RCC 7860 (cell line): Measurements from ENCODE around the gene DRG2.

Experiments used
- DNase-seq: peaks from one replicate; pipeline ENCODE4 v3.0.0-alpha.2; 2015; ENCODE audit warnings: low spot score
- FAIRE-seq: peaks from 2 replicates; lab custom pipeline; 2012; peaks lifted over from hg19 to GRCh38; lab: Jason Lieb, UNC

The DRG2 gene, protein sequence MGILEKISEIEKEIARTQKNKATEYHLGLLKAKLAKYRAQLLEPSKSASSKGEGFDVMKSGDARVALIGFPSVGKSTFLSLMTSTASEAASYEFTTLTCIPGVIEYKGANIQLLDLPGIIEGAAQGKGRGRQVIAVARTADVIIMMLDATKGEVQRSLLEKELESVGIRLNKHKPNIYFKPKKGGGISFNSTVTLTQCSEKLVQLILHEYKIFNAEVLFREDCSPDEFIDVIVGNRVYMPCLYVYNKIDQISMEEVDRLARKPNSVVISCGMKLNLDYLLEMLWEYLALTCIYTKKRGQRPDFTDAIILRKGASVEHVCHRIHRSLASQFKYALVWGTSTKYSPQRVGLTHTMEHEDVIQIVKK

DNA sequence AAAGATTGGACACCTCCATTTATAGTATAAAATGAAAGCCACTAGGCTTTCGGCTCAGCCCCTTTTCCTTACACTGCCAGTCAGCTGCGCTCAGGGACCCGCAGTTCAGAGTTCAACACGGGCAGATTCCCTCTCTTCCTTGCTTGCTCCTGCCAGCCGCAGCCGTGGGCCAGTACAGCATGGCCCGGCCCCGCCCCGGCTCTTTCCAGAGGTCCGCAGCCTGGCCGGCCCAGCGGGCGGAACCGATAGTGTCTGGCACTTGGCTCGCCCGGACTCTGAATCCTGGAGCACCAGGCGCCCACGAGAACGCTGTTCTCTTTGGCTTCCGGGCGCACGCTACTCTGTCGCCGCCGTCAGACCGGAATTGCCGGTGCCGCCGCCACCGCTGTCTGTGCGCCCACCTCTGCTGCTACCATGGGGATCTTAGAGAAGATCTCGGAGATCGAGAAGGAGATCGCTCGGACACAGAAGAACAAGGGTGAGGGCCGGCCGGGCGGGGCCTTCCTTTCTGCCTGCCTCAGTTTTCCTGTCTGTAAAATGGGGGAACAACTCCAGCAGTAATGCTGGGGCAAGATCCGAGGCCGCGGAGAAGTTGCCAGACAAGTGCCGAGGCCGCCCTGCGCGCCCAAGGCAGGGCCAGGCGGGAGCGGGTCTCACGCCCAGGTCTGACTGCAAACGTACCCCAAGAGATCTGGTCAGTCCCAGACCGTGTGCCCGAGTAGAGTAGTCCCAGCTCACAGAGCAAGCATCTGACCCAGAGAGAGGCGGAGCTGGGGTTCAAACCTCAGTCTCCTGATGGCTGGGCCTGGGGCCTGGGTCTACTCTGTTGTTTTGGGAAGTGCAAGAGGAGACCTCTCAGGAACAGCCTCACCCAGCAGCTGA, at the start of gene DRG2:
DRG2 (plus strand) TSS at position 339 of the 882 bp plus-strand sequence; CDS start at position 415, 76 bp downstream.
- FAIRE-seq: no peak
- DNase-seq: peak; percentile 77

DNA sequence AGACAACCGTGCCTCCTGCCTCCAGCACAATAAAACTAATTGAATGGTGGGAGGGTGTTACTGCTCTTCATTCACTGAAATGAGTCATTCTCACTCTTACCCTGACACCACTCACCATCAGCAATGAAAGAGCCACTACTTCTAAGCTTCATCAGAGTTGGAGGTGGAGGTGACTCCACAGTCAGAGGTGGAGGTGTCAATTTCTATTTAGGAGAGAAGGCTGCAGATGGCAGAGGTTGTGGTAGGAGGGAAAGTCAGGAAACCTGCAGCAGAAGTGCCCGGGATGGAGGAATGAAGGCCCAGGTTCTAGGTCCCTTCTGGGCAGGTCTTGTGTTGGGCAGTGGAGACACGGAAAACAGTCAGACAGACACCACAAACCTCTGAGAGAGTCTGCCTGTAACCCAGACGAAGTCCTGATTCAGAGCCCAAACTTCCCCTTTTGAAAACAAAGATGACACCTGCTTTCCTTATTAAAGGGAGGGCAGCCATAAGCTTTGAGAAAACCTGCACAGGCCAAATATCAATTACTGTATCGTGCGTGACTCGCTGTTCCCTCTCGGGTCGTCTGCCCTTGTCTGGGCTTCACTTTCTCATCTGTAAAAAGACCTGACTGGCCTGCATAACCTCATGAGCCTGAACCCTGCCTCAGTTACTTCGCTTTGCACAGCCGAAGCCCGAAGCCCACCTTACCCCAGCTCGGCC, 49.4 kb upstream of the DRG2 start:
- DNase-seq: no peak
- no peak for FAIRE-seq

DNA sequence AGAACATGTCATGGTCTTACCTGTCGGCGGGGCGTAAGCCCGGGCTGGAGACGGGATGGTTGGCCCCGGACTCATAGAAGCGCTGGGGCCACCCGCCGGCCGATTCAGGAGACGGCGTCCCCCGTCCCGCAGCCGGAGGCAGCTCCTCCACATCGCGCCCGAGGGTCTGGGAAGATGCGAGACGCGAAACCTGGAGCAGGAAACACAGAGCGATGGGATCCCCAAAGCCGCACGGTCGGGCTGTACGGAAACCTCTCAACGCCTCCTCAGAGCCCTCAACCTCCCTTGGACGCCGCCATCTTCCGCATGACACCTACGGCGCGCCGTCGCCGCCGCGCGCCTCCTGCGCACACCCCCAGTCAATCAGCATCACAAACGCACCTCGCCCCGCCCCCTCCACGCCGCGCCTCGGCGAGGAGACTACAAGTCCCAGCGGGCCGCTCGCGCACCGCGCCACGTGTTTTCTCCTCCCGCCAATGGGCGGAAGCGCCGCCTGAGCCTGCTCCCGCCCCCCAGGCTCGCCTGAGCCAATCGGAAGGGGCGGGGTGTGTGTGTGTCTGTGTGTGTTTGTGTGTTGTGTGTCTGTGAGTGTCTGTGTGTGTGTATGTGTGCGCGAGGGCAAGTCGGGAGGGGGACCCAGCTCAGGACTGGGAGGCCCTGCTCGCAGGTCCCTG, 48.8 kb upstream of the DRG2 start, which contains the start of the genes ATPAF2 and GID4:
ATPAF2 (minus strand) TSS at position 308 of the 674 bp plus-strand sequence; CDS start at position 153, 155 bp downstream.
GID4 (plus strand) TSS at position 548 of the 674 bp plus-strand sequence; CDS start at position 605, 57 bp downstream.
- FAIRE-seq (peak; percentile 39), DNase-seq (peak; percentile 92)

DNA sequence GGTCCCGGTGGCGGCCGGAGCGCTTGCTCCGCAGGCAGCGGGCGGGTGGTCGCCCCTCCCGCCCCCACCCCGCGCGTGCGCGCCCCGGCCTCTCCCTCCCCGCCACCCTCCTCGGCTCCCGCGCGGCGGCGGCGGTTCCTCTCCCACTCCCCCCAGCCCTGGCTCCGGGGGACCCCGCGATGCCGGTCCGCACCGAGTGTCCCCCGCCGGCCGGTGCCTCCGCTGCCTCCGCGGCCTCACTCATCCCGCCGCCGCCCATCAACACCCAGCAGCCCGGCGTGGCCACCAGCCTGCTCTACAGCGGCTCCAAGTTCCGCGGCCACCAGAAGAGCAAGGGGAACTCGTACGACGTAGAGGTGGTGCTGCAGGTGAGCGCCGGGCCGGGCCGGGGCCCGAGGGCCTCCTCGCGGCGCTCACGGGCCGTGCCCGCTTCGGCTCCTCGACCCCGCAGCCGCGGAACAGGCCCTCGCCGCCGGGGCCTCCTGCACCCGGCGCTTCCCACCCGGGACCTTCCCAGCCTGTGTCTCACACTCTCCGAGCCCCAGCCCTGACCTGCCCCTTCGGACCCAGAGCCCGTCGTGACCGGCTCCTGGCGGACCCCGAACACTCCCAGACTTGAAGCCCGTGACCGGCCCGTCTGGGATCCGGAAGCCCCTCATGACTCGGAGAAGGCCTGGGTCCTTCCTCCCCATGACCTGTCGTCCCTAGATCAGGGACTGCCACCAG, 48.0 kb upstream of the DRG2 start:
- FAIRE-seq: no peak
- DNase-seq: no peak

DNA sequence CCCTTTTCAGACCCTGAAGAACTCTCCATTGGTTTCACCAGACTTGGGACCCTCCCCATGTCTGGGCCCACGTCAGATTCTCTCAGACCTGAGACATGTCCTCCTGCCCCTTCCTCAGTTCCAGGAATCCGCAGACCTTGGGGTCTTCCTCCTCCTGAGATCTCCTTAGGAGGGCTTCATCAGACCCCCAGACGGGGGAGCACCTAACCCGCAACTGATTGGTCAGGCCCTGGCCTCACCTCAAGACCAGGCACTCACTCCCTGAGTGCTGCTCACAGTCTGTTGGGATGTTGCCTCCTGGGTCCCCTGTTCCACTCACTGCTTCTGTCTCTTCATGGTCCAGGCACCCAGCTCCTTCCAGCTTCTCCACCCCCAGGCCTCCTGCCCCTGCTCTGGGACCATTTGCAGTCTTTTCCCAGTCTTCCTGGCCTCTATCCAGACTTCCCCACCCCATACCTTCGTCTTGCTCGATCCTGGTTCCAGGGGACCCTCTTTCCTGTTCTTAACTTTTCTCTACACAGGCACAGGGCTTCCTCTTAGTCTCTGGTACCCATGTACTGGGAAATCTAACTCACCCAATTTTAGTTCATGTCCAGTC, 47.4 kb upstream of the DRG2 start:
- no peak for DNase-seq
- no peak for FAIRE-seq

DNA sequence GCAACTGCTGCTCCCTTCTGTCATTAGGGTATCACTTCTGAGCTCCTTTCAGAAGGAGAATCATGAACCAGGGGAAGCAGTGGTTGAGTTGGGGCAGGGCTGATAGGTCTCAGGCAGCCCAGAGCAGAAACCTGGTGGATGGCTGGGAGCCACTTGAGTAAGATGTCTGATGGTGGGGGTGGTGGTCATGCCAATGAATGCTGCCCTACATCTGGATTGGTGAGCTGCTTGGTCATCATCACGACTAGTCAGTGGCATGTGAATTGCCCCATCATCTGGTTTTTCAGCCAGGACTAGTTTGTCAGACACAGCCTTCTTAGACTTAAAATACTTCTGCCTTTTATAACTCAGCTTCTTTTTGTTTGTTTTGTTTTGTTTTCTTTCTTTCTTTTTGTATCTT, 46.0 kb upstream of the DRG2 start:
- DNase-seq (no peak), FAIRE-seq (no peak)

DNA sequence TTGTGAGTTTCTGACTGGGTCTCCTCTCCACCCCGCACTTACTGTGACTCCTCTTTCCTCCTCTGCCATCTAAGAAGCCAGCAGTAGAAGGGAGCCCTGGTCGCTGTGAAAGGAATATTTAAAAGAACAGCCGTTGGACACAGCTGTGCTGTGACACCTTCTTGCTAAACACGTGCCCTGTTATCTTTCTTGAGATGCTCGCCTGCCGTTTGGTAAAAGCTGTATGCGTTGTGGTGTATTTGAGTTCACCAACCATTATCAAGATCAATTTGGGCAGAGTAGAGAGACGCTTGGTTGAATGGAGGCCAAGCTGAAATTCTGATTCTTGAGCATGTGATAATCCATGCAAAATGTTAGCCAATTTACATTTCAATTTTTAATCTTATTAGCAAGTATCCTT, 44.8 kb upstream of the DRG2 start:
- no peak for FAIRE-seq
- DNase-seq: no peak

DNA sequence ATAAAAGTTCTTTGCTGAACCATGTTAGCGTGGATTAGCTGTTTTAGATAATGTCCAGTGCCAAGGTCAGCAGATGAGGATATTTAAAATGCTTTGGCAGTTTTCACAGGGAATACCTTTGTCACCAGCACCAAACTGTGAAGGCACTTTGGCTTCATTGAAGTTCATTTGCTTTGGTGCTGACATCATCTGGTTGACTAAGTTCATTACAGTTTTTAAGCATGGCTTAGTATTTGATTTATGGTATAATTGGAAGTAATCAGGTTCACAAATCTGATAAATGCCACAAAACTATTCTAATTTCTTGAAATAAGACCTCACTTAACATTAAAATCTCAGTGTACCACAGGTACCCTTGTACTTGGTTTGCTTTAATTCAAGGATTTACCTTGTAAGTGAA, 44.3 kb upstream of the DRG2 start:
- no peak for DNase-seq
- no peak for FAIRE-seq

DNA sequence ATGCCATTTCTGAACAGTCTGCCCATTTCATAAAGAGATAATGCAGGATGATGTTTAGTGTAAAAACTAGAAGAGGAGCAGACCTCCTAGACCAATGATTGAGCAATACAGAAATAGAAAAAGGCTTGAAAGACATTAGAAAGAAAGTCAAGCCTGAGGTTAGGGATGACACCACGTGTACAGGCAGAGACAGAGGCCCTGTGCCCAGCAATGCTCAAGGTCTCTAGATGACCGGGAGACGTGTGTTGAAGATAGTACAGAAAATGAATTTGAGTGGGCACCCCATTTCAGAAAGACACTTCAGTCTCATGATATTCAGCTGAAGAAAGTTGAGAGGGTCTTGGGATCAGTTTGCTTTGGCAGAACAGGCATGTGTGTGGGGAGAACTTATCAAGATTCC, 43.1 kb upstream of the DRG2 start:
- no peak for DNase-seq
- FAIRE-seq: no peak

DNA sequence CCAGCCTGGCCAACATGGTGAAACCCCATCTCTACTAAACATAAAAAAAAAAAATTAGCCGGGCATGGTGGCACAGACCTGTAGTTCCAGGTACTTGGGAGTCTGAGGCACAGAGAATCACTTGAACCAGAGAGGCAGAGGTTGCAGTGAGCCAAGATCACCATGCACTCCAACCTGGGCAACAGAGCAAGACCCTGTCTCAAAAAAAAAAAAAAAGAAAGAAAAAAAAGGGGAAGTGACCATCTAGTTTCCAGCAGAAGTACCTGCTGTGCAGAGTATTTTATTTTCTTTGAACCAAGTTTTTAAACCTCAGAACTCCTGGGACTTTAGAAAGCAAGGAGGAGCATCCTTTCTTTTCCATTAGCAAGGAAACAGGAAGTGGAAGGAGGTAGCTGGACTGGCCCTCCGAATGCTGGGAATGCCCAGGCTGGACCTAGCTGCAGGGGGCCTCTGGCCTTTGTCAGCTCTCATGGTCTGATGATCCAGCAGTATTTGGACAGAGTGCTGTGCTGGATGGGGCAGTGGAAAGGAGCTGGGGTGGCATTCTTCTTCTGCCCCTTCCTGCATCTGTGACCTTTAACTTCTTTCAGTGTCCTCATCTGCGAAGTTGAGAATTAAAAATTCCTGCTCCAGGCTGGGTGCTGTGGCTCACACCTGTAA, 41.9 kb upstream of the DRG2 start:
- FAIRE-seq: no peak
- DNase-seq: no peak

DNA sequence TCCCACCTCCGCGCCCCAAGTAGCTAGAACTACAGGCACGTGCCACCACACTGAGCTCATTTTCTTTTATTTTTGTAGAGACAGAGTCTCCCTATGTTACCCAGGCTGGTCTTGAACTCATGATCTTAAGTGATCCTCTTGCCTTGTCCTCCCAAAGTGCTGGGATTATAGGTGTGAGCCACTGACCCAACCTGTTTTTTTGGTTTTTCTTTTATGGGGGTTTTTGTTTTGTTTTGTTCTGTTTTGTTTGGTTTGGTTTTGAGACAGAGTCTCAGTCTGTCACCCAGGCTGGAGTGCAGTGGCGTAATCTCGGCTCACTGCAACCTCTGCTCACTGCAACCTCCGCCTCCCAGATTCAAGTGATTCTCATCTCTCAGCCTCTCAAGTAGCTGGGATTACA, 32.2 kb upstream of the DRG2 start:
- no peak for FAIRE-seq

DNA sequence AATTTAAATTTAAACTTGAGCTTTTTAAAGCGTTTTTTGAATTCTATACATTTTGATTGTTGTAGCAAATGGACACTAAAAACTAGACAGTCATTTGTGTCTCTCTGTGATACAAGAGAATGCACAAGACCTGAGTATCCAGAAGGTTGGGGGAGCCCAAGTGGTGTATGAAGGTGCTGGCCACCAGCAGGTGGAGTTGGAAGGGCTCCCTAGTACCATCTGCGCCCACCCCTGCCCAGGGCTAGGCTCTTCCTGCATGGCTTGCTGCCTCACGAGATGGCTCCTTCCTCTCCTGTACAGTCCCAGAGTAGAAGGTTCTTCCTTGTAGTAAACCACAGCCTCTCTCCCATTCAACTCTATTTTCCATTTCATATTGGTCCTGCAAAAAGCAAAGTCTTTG, 31.5 kb upstream of the DRG2 start:
- FAIRE-seq (no peak), DNase-seq (no peak)

More for the DNA sequence above, 32.2 kb upstream of the DRG2 start:
- no peak for DNase-seq

DNA sequence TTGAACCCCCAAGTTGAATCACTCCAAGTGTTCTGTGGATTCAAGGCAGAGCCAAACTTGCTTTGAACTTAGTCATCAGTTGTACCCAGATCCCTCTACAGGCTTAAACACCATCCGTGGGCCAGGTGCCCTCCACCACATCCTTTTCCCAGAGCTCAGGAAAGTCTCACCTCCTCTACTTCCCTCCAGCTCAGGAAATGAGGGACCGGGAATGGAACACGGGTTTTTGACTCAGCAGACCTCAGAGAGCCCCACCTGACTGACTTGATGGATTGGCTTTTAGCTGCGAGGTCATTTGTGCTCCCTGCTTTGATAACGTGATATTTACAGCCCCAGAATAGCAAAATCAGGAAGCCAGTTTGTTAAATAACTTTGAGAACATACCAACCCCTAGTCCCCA, 28.5 kb upstream of the DRG2 start:
- DNase-seq (no peak), FAIRE-seq (no peak)

DNA sequence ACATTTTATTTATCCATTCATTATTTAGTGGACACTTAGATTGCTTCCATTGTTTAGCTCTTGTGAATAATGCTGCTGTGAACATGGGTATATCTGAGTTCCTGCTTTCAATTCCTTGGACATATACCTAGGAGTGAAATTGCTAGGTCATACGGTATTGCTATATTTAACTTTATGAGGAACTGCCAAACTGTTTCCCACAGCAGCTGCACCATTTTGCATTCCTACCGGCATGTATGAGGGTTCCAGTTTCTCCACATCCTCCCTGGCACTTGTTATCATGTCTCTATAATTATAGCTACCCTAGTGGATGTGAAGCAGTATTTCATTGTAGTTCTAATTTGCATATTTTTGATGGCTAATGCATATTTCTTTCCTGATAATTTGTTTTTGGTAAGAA, 23.7 kb upstream of the DRG2 start:
- DNase-seq (no peak), FAIRE-seq (no peak)

DNA sequence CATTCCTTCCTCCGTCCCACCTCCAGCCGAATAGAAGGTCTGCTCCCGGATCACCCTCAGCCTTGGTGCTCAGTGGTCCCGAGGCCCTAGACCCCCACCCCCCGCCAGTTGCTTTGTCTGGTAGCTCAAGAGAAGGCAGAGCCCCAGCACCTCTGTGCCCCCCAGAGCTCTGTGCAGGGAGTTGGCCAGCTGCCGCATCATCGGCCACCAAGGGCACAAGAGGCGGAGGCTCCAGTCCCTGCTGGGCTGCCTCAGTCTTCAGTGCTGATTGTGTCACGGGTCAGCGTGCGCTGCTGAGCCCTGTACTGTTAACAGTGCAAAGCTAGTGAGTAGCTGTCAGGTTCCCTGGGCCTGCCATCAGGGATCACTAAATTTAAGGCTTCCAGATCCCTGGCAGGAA, 22.2 kb upstream of the DRG2 start:
- DNase-seq (no peak), FAIRE-seq (no peak)

DNA sequence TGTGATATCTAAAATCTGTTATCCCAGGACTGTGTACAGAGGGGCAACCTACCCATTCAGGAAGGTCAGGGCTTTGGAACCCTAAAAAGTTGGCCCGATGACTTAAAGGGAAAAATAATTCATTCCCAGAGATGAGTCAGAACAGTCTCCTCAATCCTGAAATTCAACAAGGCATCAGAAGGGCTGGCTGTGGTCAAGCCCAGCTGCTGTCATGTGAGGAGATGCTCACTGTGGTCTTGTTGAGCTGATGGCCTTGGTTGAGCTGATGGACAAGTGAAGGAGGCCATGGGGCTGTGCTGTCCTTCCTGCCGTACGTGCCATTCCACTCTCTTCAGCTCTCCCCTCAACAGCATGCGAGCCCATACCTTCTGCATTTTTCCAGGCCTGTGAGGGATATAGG, 20.9 kb upstream of the DRG2 start:
- no peak for FAIRE-seq
- no peak for DNase-seq

DNA sequence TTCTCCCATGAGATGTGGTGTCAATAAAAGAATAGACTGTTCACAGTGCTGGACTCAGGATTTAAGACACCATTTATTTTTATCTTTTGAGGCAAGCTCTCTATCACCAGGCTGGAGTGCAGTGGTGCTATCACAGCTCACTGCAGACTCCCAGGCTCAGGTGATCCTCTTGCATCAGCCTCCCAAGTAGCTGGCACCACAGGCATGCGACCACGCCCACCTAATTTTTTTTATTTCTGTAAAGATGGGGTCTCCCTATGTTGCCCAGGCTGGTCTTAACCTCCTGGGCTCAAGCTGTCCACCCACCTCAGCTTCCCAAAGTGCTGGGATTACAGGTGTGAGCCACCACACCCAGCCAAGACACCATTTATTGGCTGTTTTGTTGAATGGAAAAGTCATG, 18.6 kb upstream of the DRG2 start:
- FAIRE-seq: no peak

DNA sequence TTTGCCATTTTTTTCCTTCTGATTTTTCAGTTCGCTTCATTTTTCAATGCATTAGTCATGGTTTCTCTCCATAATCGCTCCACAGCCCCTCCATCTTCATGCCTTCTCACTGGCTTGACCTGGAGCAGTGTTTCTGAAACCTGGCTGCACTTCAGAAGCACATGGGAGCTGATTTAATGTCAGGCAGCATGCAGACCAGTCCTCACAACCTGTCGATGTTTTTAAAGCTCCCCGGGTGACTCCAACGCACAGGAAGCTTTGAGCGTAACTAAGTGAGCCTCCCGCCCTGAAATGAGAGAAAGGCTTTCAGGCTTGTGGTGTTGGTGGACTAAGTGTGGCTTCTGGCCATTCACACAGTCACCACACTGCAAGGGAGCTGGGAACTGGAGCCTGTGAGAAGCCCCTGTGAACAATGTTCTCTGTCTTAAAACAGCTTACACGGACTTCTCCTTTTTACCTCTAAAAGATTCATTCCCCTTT, 16.8 kb upstream of the DRG2 start:
- FAIRE-seq: no peak
- no peak for DNase-seq

More for the DNA sequence above, 18.6 kb upstream of the DRG2 start:
- DNase-seq: no peak

DNA sequence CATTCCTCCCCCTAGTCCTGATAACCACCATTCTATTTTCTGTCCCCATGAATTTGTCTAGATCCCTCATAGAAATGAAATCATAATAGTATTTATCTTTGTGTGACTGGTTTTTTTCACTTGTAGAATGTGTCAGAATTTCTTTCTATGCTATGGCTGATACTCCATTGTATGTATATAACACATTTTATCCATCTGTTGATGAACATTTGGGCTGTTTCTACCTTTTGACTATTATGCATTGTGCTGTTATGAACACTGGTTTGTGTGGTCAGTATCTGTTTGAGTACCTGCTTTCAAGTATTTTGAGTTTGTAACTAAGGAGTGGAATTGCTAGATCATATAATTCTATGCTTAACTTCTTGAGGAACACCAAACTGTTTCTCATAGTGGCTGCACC, 16.0 kb upstream of the DRG2 start:
- no peak for FAIRE-seq
- DNase-seq: no peak
